ENCODE measurements around the gene HSD17B4. TPM values are rescaled to one million over a fixed set of nuclear protein-coding genes. Genes with fewer than 3 reads are reported as not detected.

Gene HSD17B4
- total and polyA plus RNA-seq, 9 of the 15 experiments (the other 6 are each of a cell fraction or from before 2014, with no cell fraction given) = 50.6 to 187 (median 94.6) TPM

GRCh38 chr5:119411361-119412278 is 40.7 kb upstream of the HSD17B4 start (continued):
- no peak for TF ChIP-seq MYC (IDR thresholded peaks at IDR 0.05; ENCODE audit: low read depth, low read length)
- no peak for TF ChIP-seq MYC (CRISPR knock-in tag; IDR thresholded peaks at IDR 0.05; ENCODE audit: borderline replicate concordance, low read depth)
- no peak for TF ChIP-seq ZNF639 (CRISPR knock-in tag; conservative IDR thresholded peaks at IDR 0.05 in 1 of 2, IDR thresholded peaks at IDR 0.05 in 1 of 2)
- TF ChIP-seq ERF (CRISPR knock-in tag; IDR thresholded peaks at IDR 0.05) = no peak
- TF ChIP-seq HNRNPLL (IDR thresholded peaks at IDR 0.05; ENCODE audit: low read depth, low read length, poor library complexity, severe bottlenecking) = no peak
- TF ChIP-seq KAT2B (IDR thresholded peaks at IDR 0.05; ENCODE audit: low read depth, low read length) = no peak
- no peak for TF ChIP-seq POLR2B (IDR thresholded peaks at IDR 0.05; ENCODE audit: low read depth, partially characterized antibody)
- no peak for TF ChIP-seq ZNF655 (CRISPR knock-in tag; IDR thresholded peaks at IDR 0.05)
- TF ChIP-seq CTCFL (IDR thresholded peaks at IDR 0.05; ENCODE audit: borderline replicate concordance, insufficient read depth, low read depth, low read length, poor library complexity, severe bottlenecking) = no peak
- TF ChIP-seq TGIF2 (CRISPR knock-in tag; IDR thresholded peaks at IDR 0.05) = no peak
- TF ChIP-seq BRD9 (IDR thresholded peaks at IDR 0.05; ENCODE audit: low read depth, partially characterized antibody) = peak; percentile 93
- no peak for TF ChIP-seq SAFB (IDR thresholded peaks at IDR 0.05; ENCODE audit: borderline replicate concordance, low read depth, low read length)
- no peak for TF ChIP-seq HDAC8 (tag; IDR thresholded peaks at IDR 0.05)
- no peak for TF ChIP-seq TRIM25 (IDR thresholded peaks at IDR 0.05; ENCODE audit: borderline replicate concordance)
- no peak for TF ChIP-seq NONO (IDR thresholded peaks at IDR 0.05; ENCODE audit: low read depth in 2 of 2, low read length in 1 of 2)
- no peak for TF ChIP-seq ZNF280A (IDR thresholded peaks at IDR 0.05; ENCODE audit: low read depth, partially characterized antibody)
